HepG2 (cell line): ENCODE results near the gene ASB9. TPM values are rescaled to one million over a fixed set of nuclear protein-coding genes. Genes with fewer than 3 reads are reported as not detected.
A peak's percentile ranks its signal among the peaks of the same experiment; 100 is the strongest.
"Not testable (repeated sequence)": the region's sequence is repeated elsewhere in the genome, so short reads cannot be mapped to it uniquely, and the experiment has no call there.

ENCODE experiments used
- ATAC-seq: fragments of 200-7000 bp; cut with Tn5 transposase; 3 replicates; pipeline ENCODE4 v1.9.1; 2020; ENCODE audit warnings: mild to moderate bottlenecking, moderate library complexity
- BruUV-seq: library from RNA; stranded (reverse); fragments of 400-500 nt; replicated peaks from 2 replicates; lab custom pipeline; 2021; lab: Mats Ljungman, UMichigan
- CTCF ChIA-PET: fragments of 300-600 bp; formaldehyde crosslinking; extraction: SDS; loops from one replicate; lab custom pipeline; 2021; ENCODE audit warnings: low total read pairs, inconsistent platforms, low intra/inter-chr PET ratio; lab: Yijun Ruan, JAX
- POLR2A ChIA-PET: fragments of 350-600 bp; sonication (Branson Sonifier 250); formaldehyde crosslinking; loops from one replicate; lab custom pipeline; 2020; ENCODE audit warnings: antibody characterized with exemption, inconsistent platforms; lab: Yijun Ruan, JAX
- DNase-seq: peaks from one replicate; pipeline ENCODE4 v3.0.0-alpha.2; 2015; ENCODE audit warnings: low spot score
- FAIRE-seq: peaks from 3 replicates; lab custom pipeline; 2011; peaks lifted over from hg19 to GRCh38; lab: Jason Lieb, UNC
- H2AFZ ChIP-seq: one replicate; pipeline ENCODE4 v1.6.1; 2011; ENCODE audit warnings: low read length, inconsistent platforms
- H3K27ac ChIP-seq: fragments of 300-600 bp; 3 replicates; pipeline ENCODE4 v1.8.0; 2011; ENCODE audit warnings: mixed run types, mild to moderate bottlenecking, mixed read lengths, low read length, inconsistent platforms; ENCODE audit not compliant: insufficient read depth; ENCODE audit errors: extremely low read length
- H3K27me3 ChIP-seq, 2 experiments: fragments of 200-600 bp in 1 of 2; 2 replicates in 1 of 2; 3 replicates in 1 of 2; pipeline versions ENCODE4 v1.6.0 to v1.8.0; 2011; ENCODE audit warnings: low read length in 2 of 2, mild to moderate bottlenecking in 2 of 2, moderate library complexity in 2 of 2, inconsistent platforms in 1 of 2; ENCODE audit not compliant: insufficient read depth in 2 of 2, control insufficient read depth in 1 of 2
- H3K36me3 ChIP-seq, 2 experiments: fragments of 200-600 bp in 1 of 2; replicated peaks in 1 of 2; 2 replicates in 1 of 2; 3 replicates in 1 of 2; pipeline versions ENCODE4 v1.5.1 to v1.8.0; 2011; ENCODE audit warnings: low read length in 2 of 2, inconsistent platforms in 1 of 2; ENCODE audit not compliant: insufficient read depth in 2 of 2, control insufficient read depth in 1 of 2
- H3K4me1 ChIP-seq: 2 replicates; pipeline ENCODE4 v1.5.1; 2012; ENCODE audit warnings: low read length, inconsistent platforms; ENCODE audit not compliant: insufficient read depth
- H3K4me2 ChIP-seq: 2 replicates; pipeline ENCODE4 v1.6.0; 2011; ENCODE audit warnings: low read depth, low read length, inconsistent platforms
- H3K4me3 ChIP-seq, 3 experiments: fragments of 200-600 bp in 1 of 3; sonication (generic), shearing (Covaris generic) in 1 of 3; replicated peaks in 1 of 3; 2 replicates each; pipeline ENCODE4 v1.5.1; 2011 to 2016; ENCODE audit warnings: low read length in 3 of 3, inconsistent platforms in 2 of 3, low read depth in 2 of 3, mild to moderate bottlenecking in 2 of 3, control low read depth in 1 of 3, mixed read lengths in 1 of 3; ENCODE audit not compliant: insufficient read depth in 1 of 3
- H3K79me2 ChIP-seq: one replicate; pipeline ENCODE4 v1.6.1; 2011; ENCODE audit warnings: low read length, inconsistent platforms; ENCODE audit not compliant: insufficient read depth
- H3K9ac ChIP-seq: 2 replicates; pipeline ENCODE4 v1.6.0; 2011; ENCODE audit warnings: mild to moderate bottlenecking, low read depth, low read length, inconsistent platforms; ENCODE audit not compliant: insufficient read depth
- H3K9me3 ChIP-seq: 2 replicates; pipeline ENCODE4 v1.5.1; 2012; ENCODE audit warnings: mild to moderate bottlenecking, low read length
- H4K20me1 ChIP-seq: 2 replicates; pipeline ENCODE4 v1.6.0; 2011; ENCODE audit warnings: inconsistent platforms, mild to moderate bottlenecking, low read length, moderate library complexity; ENCODE audit not compliant: insufficient read depth
- CC2D1A ChIP-seq: sonication (generic); formaldehyde crosslinking; IDR thresholded peaks from 2 replicates; pipeline ENCODE4 v1.8.1; 2023; ENCODE audit warnings: mild to moderate bottlenecking, missing genetic modification reagents
- HOXD1 ChIP-seq: sonication (generic); formaldehyde crosslinking; IDR thresholded peaks from 2 replicates; pipeline ENCODE4 v1.5.0; 2020; ENCODE audit warnings: missing genetic modification reagents
- NFYB ChIP-seq: sonication (generic); formaldehyde crosslinking; IDR thresholded peaks from 2 replicates; pipeline ENCODE4 v1.4.0; 2020; ENCODE audit warnings: missing genetic modification reagents
- NR2F6 ChIP-seq, 2 experiments: IDR thresholded peaks; 2 replicates each; pipeline ENCODE4 v1.6.1; 2016; ENCODE audit warnings: antibody characterized with exemption in 1 of 2, mild to moderate bottlenecking in 1 of 2
- THAP11 ChIP-seq: IDR thresholded peaks from 2 replicates; pipeline ENCODE4 v1.6.1; 2016; ENCODE audit warnings: missing biosample characterization, missing genetic modification reagents
- ZC3H4 ChIP-seq: sonication (generic); formaldehyde crosslinking; IDR thresholded peaks from 2 replicates; pipeline ENCODE4 v1.4.0; 2020; ENCODE audit warnings: missing genetic modification reagents, borderline replicate concordance
- ZFP36L2 ChIP-seq: sonication (generic); formaldehyde crosslinking; IDR thresholded peaks from 2 replicates; pipeline ENCODE4 v1.4.0; 2020; ENCODE audit warnings: missing genetic modification reagents
- ZNF446 ChIP-seq: sonication (generic); formaldehyde crosslinking; IDR thresholded peaks from 2 replicates; pipeline ENCODE4 v1.5.0; 2020; ENCODE audit warnings: mild to moderate bottlenecking, missing genetic modification reagents
- ZNF543 ChIP-seq: sonication (generic); formaldehyde crosslinking; IDR thresholded peaks from 2 replicates; pipeline ENCODE4 v1.4.0; 2020; ENCODE audit warnings: mild to moderate bottlenecking, missing genetic modification reagents
- WGBS: methylation state at CpG from one replicate; pipeline ENCODE4 v1.1.6; 2017; ENCODE audit warnings: low lambda C conversion rate; 5-methylcytosine and 5-hydroxymethylcytosine counted together
- in situ Hi-C: cut with HindIII; loops from 2 replicates; pipeline ENCODE4 v1.10.0; 2017; ENCODE audit warnings: low pct_unique_long_range_greater_than_20kb; ENCODE audit not compliant: extremely low pct_ligation_motif_present
- intact Hi-C: fragments of 100-400 bp; cut with micrococcal nuclease; formaldehyde crosslinking; loops from one replicate; pipeline ENCODE4 v1.10.0; 2022; ENCODE audit not compliant: unreplicated experiment
- polyA plus RNA-seq, 8 experiments: library from polyadenylated mRNA; depleted of rRNA in 3 of 8; stranded (reverse) in 7 of 8; unstranded in 1 of 8; fragments of >200 nt; fragmentation: Illumina TruSeq in 4 of 8; extraction: Trizol in 4 of 8; gene quantifications; 2 replicates each; pipeline versions ENCODE4 v1.2.1 to v1.2.3, GENCODE V29; 2011 to 2016; ENCODE audit warnings: low read depth in 4 of 8, missing spikeins in 1 of 8, mixed read lengths in 1 of 8; ENCODE audit not compliant: insufficient read depth in 1 of 8
- total RNA-seq, 5 experiments: library from RNA; depleted of rRNA; stranded (reverse); fragments of >200 nt; fragmentation: Illumina TruSeq; extraction: Trizol; gene quantifications; 2 replicates each; pipeline ENCODE4 v1.2.3, GENCODE V29; 2016; ENCODE audit warnings: low read depth in 1 of 5
- TF ChIP-seq, protein P1 (sequence below): sonication (generic); formaldehyde crosslinking; IDR thresholded peaks from 2 replicates; pipeline ENCODE4 v1.8.1; 2023; ENCODE audit warnings: mild to moderate bottlenecking, missing genetic modification reagents, borderline replicate concordance

ASB9 gene
- total and polyA plus RNA-seq, 2 of the 13 experiments (the other 11 are each of a cell fraction or from before 2014, with no cell fraction given), result 4.2 to 13.8 TPM

DNA sequence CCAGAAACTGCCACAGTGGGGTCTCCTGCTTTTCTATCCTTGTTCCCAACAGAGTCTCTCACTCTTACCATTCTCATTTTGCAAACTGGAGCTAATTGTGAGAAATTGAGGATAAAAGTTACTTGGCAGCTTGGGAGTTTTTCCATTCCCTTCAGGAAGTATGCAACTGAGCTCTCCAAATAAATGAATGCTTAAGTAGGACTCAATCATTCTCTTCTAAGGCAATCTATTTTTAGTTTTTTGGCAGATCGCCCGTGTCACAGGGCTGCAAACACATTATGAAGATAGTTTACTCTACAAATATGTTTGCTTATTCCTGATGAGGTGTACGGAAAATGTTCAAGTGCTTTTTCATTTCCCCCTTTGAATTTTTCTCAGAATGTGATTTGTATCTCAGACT lies 40.2 kb upstream of the ASB9 start (continued):
- TF ChIP-seq ZNF446 (CRISPR knock-in tag), result no peak
- no peak for TF ChIP-seq HOXD1 (CRISPR knock-in tag)
- no peak for TF ChIP-seq NR2F6 (IDR thresholded peaks at IDR 0.05)
- TF ChIP-seq NR2F6 (CRISPR knock-in tag; IDR thresholded peaks at IDR 0.05), result no peak
- TF ChIP-seq CC2D1A, result no peak
- TF ChIP-seq NFYB (CRISPR knock-in tag), result no peak
- no peak for TF ChIP-seq THAP11 (CRISPR knock-in tag)
- TF ChIP-seq, protein P1, sequence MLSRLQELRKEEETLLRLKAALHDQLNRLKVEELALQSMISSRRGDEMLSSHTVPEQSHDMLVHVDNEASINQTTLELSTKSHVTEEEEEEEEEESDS (CRISPR knock-in tag), result no peak

DNA sequence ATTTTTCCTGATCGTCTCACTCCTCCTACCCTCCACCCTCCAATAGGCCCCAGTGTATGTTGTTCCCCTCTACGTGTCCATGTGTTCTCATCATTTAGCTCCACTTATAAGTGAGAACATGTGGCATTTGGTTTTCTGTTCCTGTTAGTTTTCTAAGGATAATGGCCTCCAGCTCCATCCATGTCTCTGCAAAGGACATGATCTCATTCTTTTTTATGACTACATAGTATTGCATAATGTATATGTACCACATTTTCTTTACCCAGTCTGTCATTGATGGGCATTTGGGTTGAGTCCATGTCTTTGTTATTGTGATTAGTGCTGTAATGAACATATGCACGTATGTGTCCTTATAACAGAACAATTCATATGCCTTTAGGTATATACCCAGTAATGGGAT lies 36.0 kb upstream of the ASB9 start:
- intact Hi-C loops, H3K9me3 ChIP-seq, H3K27me3 ChIP-seq, H2AFZ ChIP-seq, BruUV-seq, in situ Hi-C loops, H4K20me1 ChIP-seq, H3K4me2 ChIP-seq, H3K36me3 ChIP-seq, H3K9ac ChIP-seq, DNase-seq, FAIRE-seq, H3K27ac ChIP-seq, ATAC-seq, CTCF ChIA-PET, H3K4me1 ChIP-seq, H3K4me3 ChIP-seq, H3K79me2 ChIP-seq, POLR2A ChIA-PET: not testable (repeated sequence)
- 67% methylated on average over 3 of the region's 3 CpGs for WGBS

DNA sequence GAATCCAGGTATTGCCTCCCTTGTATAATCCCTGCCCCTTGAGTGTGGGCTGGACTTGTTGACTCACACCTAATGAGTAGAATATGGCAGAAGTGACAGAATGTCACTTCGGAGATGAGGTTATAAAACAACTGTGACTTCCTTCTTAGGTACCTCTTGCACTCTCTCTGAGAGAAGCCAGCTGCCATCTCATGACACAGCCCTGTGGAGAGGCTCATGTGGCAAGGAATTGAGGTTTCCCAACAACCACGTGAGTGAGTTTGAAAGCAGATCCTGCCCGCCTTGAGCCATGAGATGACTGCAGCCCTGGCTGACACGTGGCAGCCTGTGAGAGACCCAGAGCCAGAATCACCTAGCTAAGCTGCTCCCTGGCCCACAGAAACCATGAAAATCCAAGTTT lies 32.0 kb upstream of the ASB9 start:
- Histone ChIP-seq H4K20me1 (no peaks in the 10 kb centered on the region), H3K79me2 (no peaks in the 10 kb centered on the region), H3K27ac (no peak overlapping the region), H3K9me3 (no peaks in the 10 kb centered on the region), H3K36me3 (no peaks in the 10 kb centered on the region), H3K9ac (no peak overlapping the region), H3K4me1 (peaks cover 28% of the 10 kb centered on the region; the same call in 1 of the 2 replicates), H3K27me3 (no peaks in the 10 kb centered on the region), H2AFZ (no peak overlapping the region), H3K4me3 (no peak overlapping the region), H3K4me2 (no peak overlapping the region)
- FAIRE-seq, result no peak
- no CpG with 5 or more reads among the region's 4 CpGs for WGBS
- no peak for TF ChIP-seq ZFP36L2 (CRISPR knock-in tag)
- no peak for TF ChIP-seq ZNF543 (CRISPR knock-in tag)
- TF ChIP-seq ZC3H4 (CRISPR knock-in tag), result no peak
- in situ Hi-C loops (no loop called here), intact Hi-C loops (no loop called here)
- no peak for DNase-seq
- CTCF ChIA-PET, result no interaction called here
- POLR2A ChIA-PET, result interaction anchor here (1.4 kb wide), 1 partner anchor 32 kb away, joined by 4 read pairs; the partner anchor contains the start of gene ASB9
- BruUV-seq, result no TSS peak
- peak; percentile 35; the same call in 1 of the 3 replicates for ATAC-seq
